HCT116 (cell line): ENCODE results near the gene TDRD3. TPM values are rescaled to one million over a fixed set of nuclear protein-coding genes. Genes with fewer than 3 reads are reported as not detected.

Experiments
- ATAC-seq: fragments of 200-7000 bp; cut with Tn5 transposase; 2 replicates; pipeline ENCODE4 v1.9.1; 2020; ENCODE audit warnings: mild to moderate bottlenecking, moderate library complexity
- BruUV-seq: library from RNA; stranded (reverse); fragments of 400-500 nt; replicated peaks from 2 replicates; lab custom pipeline; 2021; lab: Mats Ljungman, UMichigan
- CTCF ChIA-PET: fragments of 300-600 bp; sonication (Branson Sonifier 250); formaldehyde crosslinking; loops from one replicate; lab custom pipeline; 2021; ENCODE audit warnings: antibody characterized with exemption; lab: Charles Lee
- POLR2A ChIA-PET: fragments of 300-600, 350-600 bp; sonication (Branson Sonifier 250); formaldehyde crosslinking; loops from one replicate; lab custom pipeline; 2021; ENCODE audit warnings: antibody characterized with exemption; lab: Charles Lee
- RAD21 ChIA-PET, 2 experiments: fragments of 300-600 bp; sonication (Branson Sonifier 250); formaldehyde crosslinking; loops; one replicate each; lab custom pipeline; 2023; ENCODE audit warnings: low total read pairs in 2 of 2; ENCODE audit not compliant: uncharacterized antibody in 2 of 2, unreplicated experiment in 2 of 2, low non-redundant PET in 1 of 2; lab: Charles Lee
- DNase-seq: peaks from one replicate; pipeline ENCODE4 v3.0.0-alpha.2; 2010; ENCODE audit warnings: low read depth, low spot score
- H2AFZ ChIP-seq: fragments of 200-600 bp; shearing (Covaris generic), sonication (generic); 2 replicates; pipeline ENCODE4 v1.6.1; 2017; ENCODE audit warnings: low read depth, mixed run types, mixed read lengths, antibody characterized with exemption, low read length; ENCODE audit not compliant: poor library complexity, severe bottlenecking
- H3K27ac ChIP-seq: 2 replicates; pipeline ENCODE4 v1.5.1; 2012; ENCODE audit warnings: low read depth, low read length
- H3K27me3 ChIP-seq: fragments of 200-600 bp; sonication (generic); 2 replicates; pipeline ENCODE4 v1.6.1; 2016; ENCODE audit warnings: mixed run types, low read length, mixed read lengths; ENCODE audit not compliant: insufficient read depth
- H3K36me3 ChIP-seq, 2 experiments: fragments of 200-500 bp in 1 of 2; fragments of 200-600 bp in 1 of 2; sonication (Bioruptor generic) in 1 of 2; sonication (generic) in 1 of 2; 2 replicates each; pipeline versions ENCODE4 v1.5.1 to v1.6.1; 2014 to 2016; ENCODE audit warnings: low read length in 2 of 2, inconsistent platforms in 1 of 2, mixed read lengths in 1 of 2, mixed run types in 1 of 2; ENCODE audit not compliant: insufficient read depth in 2 of 2, control insufficient read depth in 1 of 2
- H3K4me1 ChIP-seq, 2 experiments: fragments of 200-600 bp in 1 of 2; sonication (generic) in 1 of 2; 2 replicates each; pipeline versions ENCODE4 v1.5.1 to v1.6.1; 2012 to 2017; ENCODE audit warnings: low read length in 2 of 2, inconsistent platforms in 1 of 2, mild to moderate bottlenecking in 1 of 2, mixed read lengths in 1 of 2, mixed run types in 1 of 2, moderate library complexity in 1 of 2; ENCODE audit not compliant: insufficient read depth in 2 of 2, control insufficient read depth in 1 of 2
- H3K4me2 ChIP-seq: fragments of 200-600 bp; sonication (generic); 2 replicates; pipeline ENCODE4 v1.6.1; 2017; ENCODE audit warnings: mixed run types, low read length, mixed read lengths
- H3K4me3 ChIP-seq, 2 experiments: fragments of 200-600 bp in 1 of 2; sonication (generic) in 1 of 2; replicated peaks in 1 of 2; 2 replicates each; pipeline ENCODE4 v1.5.1; 2011 to 2016; ENCODE audit warnings: low read length in 2 of 2, control low read depth in 1 of 2, low read depth in 1 of 2, mild to moderate bottlenecking in 1 of 2, mixed read lengths in 1 of 2, mixed run types in 1 of 2
- H3K79me2 ChIP-seq: fragments of 200-600 bp; sonication (generic); 2 replicates; pipeline ENCODE4 v1.6.1; 2017; ENCODE audit warnings: mild to moderate bottlenecking, mixed run types, low read length, moderate library complexity, mixed read lengths; ENCODE audit not compliant: insufficient read depth
- H3K9ac ChIP-seq: fragments of 200-600 bp; sonication (generic); 2 replicates; pipeline ENCODE4 v1.6.1; 2016; ENCODE audit warnings: low read length, mixed read lengths
- H3K9me2 ChIP-seq: fragments of 200-600 bp; sonication (generic), shearing (Covaris generic); 2 replicates; pipeline ENCODE4 v1.6.1; 2017; ENCODE audit warnings: mixed run types, mild to moderate bottlenecking, moderate library complexity; ENCODE audit not compliant: insufficient read depth
- H3K9me3 ChIP-seq, 2 experiments: fragments of 200-500 bp in 1 of 2; fragments of 200-600 bp in 1 of 2; sonication (Bioruptor generic) in 1 of 2; sonication (generic) in 1 of 2; 2 replicates each; pipeline ENCODE4 v1.6.1; 2014 to 2017; ENCODE audit warnings: low read length in 2 of 2, mixed read lengths in 2 of 2, inconsistent platforms in 1 of 2, low read depth in 1 of 2, mild to moderate bottlenecking in 1 of 2, mixed run types in 1 of 2, moderate library complexity in 1 of 2; ENCODE audit not compliant: control insufficient read depth in 1 of 2, insufficient read depth in 1 of 2
- H4K20me1 ChIP-seq: fragments of 200-600 bp; sonication (generic), shearing (Covaris generic); 2 replicates; pipeline ENCODE4 v1.6.1; 2017; ENCODE audit warnings: mixed run types, mild to moderate bottlenecking, moderate library complexity; ENCODE audit not compliant: insufficient read depth
- ELF1 ChIP-seq: IDR thresholded peaks from 2 replicates; pipeline ENCODE4 v1.6.1; 2012; ENCODE audit warnings: low read depth, borderline replicate concordance
- EZH2 ChIP-seq: fragments of 200-600 bp; sonication (generic); IDR thresholded peaks from 2 replicates; pipeline ENCODE4 v1.6.1; 2017; ENCODE audit warnings: antibody characterized with exemption, mixed run types
- FOSL1 ChIP-seq: IDR thresholded peaks from 2 replicates; pipeline ENCODE4 v1.6.1; 2012; ENCODE audit warnings: low read depth
- RAD21 ChIP-seq: IDR thresholded peaks from 2 replicates; pipeline ENCODE4 v1.6.1; 2012; ENCODE audit warnings: low read depth, mild to moderate bottlenecking
- SIN3A ChIP-seq: IDR thresholded peaks from 2 replicates; pipeline ENCODE4 v1.6.1; 2012; ENCODE audit warnings: low read depth
- ZFX ChIP-seq: fragments of 450-650 bp; IDR thresholded peaks from 2 replicates; pipeline ENCODE4 v1.6.1; 2017
- ZNF274 ChIP-seq: fragments of 200-500 bp; sonication (Bioruptor generic); IDR thresholded peaks from 2 replicates; pipeline ENCODE4 v1.6.1; 2014; ENCODE audit warnings: mild to moderate bottlenecking, low read depth, low read length, inconsistent platforms
- intact Hi-C: fragments of 100-400 bp; cut with micrococcal nuclease; formaldehyde crosslinking; loops from 2 replicates; pipeline ENCODE4 v1.10.0; 2022
- total RNA-seq: library from RNA; stranded (reverse); gene quantifications from one replicate; pipeline ENCODE4 v1.2.1, GENCODE V29; 2021; ENCODE audit not compliant: unreplicated experiment
- TF ChIP-seq, protein P1 (sequence below): IDR thresholded peaks from 2 replicates; pipeline ENCODE4 v1.6.1; 2012
- TF ChIP-seq, protein P2 (sequence below): IDR thresholded peaks from 2 replicates; pipeline ENCODE4 v1.6.1; 2012; ENCODE audit warnings: low read depth

TDRD3 gene
- total RNA-seq, 1 experiment from 2014 or later, result 16.9 TPM

- intact Hi-C loops, result no loop called here
- peaks cover 3 to 11% of the 10 kb centered on the region in 2 experiments; a peak in 3 of 4 replicates for H3K4me1 ChIP-seq
- DNase-seq, result no peak
- ChIA-PET POLR2A (no interaction called here), CTCF (interaction anchor here (0.8 kb wide), 1 partner anchor 10 kb away, joined by 3 read pairs; no protein-coding TSS in a partner anchor), RAD21 (no interaction called here)
- no peak overlapping the region for H2AFZ ChIP-seq
- peak; percentile 58 for ATAC-seq
- H3K27ac ChIP-seq, result no peak overlapping the region
- no peaks in the 10 kb centered on the region for H3K36me3 ChIP-seq
- H3K9me3 ChIP-seq, result no peaks in the 10 kb centered on the region
- no TSS peak for BruUV-seq
- H3K4me2 ChIP-seq, result peak overlapping the region; percentile 43
- no peak overlapping the region for H3K9ac ChIP-seq
- no peaks in the 10 kb centered on the region for H3K9me2 ChIP-seq
- H3K79me2 ChIP-seq, result no peaks in the 10 kb centered on the region
- H3K27me3 ChIP-seq, result no peaks in the 10 kb centered on the region
- no peak overlapping the region for H3K4me3 ChIP-seq
- no peaks in the 10 kb centered on the region for H4K20me1 ChIP-seq
- no peak for TF ChIP-seq FOSL1
- TF ChIP-seq ELF1, result no peak
- no peak for TF ChIP-seq SIN3A
- TF ChIP-seq ZNF274, result no peak
- no peak for TF ChIP-seq RAD21
- no peak for TF ChIP-seq ZFX
- TF ChIP-seq, protein P1, sequence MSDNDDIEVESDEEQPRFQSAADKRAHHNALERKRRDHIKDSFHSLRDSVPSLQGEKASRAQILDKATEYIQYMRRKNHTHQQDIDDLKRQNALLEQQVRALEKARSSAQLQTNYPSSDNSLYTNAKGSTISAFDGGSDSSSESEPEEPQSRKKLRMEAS, result no peak
- no peak for TF ChIP-seq EZH2
- TF ChIP-seq, protein P2, sequence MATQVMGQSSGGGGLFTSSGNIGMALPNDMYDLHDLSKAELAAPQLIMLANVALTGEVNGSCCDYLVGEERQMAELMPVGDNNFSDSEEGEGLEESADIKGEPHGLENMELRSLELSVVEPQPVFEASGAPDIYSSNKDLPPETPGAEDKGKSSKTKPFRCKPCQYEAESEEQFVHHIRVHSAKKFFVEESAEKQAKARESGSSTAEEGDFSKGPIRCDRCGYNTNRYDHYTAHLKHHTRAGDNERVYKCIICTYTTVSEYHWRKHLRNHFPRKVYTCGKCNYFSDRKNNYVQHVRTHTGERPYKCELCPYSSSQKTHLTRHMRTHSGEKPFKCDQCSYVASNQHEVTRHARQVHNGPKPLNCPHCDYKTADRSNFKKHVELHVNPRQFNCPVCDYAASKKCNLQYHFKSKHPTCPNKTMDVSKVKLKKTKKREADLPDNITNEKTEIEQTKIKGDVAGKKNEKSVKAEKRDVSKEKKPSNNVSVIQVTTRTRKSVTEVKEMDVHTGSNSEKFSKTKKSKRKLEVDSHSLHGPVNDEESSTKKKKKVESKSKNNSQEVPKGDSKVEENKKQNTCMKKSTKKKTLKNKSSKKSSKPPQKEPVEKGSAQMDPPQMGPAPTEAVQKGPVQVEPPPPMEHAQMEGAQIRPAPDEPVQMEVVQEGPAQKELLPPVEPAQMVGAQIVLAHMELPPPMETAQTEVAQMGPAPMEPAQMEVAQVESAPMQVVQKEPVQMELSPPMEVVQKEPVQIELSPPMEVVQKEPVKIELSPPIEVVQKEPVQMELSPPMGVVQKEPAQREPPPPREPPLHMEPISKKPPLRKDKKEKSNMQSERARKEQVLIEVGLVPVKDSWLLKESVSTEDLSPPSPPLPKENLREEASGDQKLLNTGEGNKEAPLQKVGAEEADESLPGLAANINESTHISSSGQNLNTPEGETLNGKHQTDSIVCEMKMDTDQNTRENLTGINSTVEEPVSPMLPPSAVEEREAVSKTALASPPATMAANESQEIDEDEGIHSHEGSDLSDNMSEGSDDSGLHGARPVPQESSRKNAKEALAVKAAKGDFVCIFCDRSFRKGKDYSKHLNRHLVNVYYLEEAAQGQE, result no peak
Observed at GRCh38 chr13:60572003-60572798, 175.2 kb downstream of the TDRD3 start.
